Peyer's patch (tissue), 4 donors: ENCODE data around the gene FXYD1.

ENCODE experiments used
- CTCF ChIP-seq, 6 experiments: fragments of 450-650 bp in 4 of 6; fragments of 200-600 bp in 2 of 6; sonication (generic) in 1 of 6; IDR thresholded peaks; one replicate each; pipeline ENCODE4 v1.5.1; 2017 to 2019; ENCODE audit warnings: antibody characterized with exemption in 6 of 6, mild to moderate bottlenecking in 3 of 6, moderate library complexity in 1 of 6
- POLR2A ChIP-seq, 2 donors: fragments of 450-650 bp; IDR thresholded peaks; one replicate each; pipeline ENCODE4 v1.5.1; 2017; ENCODE audit warnings: antibody characterized with exemption in 2 of 2, mild to moderate bottlenecking in 2 of 2, moderate library complexity in 2 of 2

- TF ChIP-seq CTCF (IDR thresholded peaks at IDR 0.05) (no peak), POLR2A (IDR thresholded peaks at IDR 0.05) (no peak)
These were observed 44.5 kb upstream of the FXYD1 start for GRCh38 chr19:35093941-35094647.
